BLaER1 treated with 17β-estradiol and CSF1 and Interleukin-3, amounts not matched to agents 10 nM and 100 nM (cell line): ENCODE results near the gene PLAC1.

Experiments
- H3K27ac ChIP-seq, 11 experiments: shearing (Covaris generic); formaldehyde crosslinking; 2 replicates each; pipeline ENCODE4 v1.8.1; 2022
- H3K27me3 ChIP-seq, 11 experiments: shearing (Covaris generic); formaldehyde crosslinking; 2 replicates each; pipeline ENCODE4 v1.8.1; 2022
- H3K36me3 ChIP-seq, 11 experiments: shearing (Covaris generic); formaldehyde crosslinking; 2 replicates each; pipeline ENCODE4 v1.8.1; 2022
- H3K4me1 ChIP-seq, 10 experiments: shearing (Covaris generic); formaldehyde crosslinking; 2 replicates each; pipeline ENCODE4 v1.8.1; 2022
- H3K4me2 ChIP-seq, 11 experiments: shearing (Covaris generic); formaldehyde crosslinking; 2 replicates each; pipeline ENCODE4 v1.8.1; 2022
- H3K4me3 ChIP-seq, 10 experiments: shearing (Covaris generic); formaldehyde crosslinking; 2 replicates each; pipeline ENCODE4 v1.8.1; 2022
- H3K9ac ChIP-seq, 11 experiments: shearing (Covaris generic); formaldehyde crosslinking; 2 replicates each; pipeline ENCODE4 v1.8.1; 2022
- H3K9me3 ChIP-seq, 11 experiments: shearing (Covaris generic); formaldehyde crosslinking; replicated peaks in 1 of 11; 2 replicates each; pipeline ENCODE4 v1.8.1; 2022
- H4K20me1 ChIP-seq, 11 experiments: shearing (Covaris generic); formaldehyde crosslinking; 2 replicates each; pipeline ENCODE4 v1.8.1; 2022
- Cebpa-rat ChIP-seq, 11 experiments: shearing (Covaris generic); IDR thresholded peaks; 2 replicates each; pipeline ENCODE4 v1.8.1; 2022

PLAC1 gene

DNA sequence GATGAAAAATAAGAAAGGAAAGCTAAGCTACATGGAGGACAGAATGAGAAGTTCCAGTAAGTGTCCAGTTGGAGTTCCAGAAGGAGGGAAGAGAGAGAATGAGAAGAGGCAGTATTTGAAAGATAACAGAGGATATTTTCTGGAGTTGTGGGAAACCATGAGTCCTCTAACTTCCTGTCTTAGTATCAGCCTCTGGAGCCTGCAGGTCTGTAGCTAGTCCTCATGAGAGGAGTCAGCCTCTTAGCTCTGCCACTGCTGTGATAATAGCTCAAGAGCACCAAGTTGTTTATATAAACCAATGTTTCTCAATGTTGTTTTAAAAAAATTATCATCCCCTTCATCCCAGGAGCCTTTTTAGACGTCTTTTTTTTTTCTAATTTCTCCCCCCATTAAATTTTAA is 2.4 kb upstream of the PLAC1 start:
- Histone ChIP-seq H3K27ac (peak overlapping the region in 7 of 11 experiments; percentile 26 to 73 (median 57); a peak in 12 of 22 replicates), H3K27me3 (peaks cover 100% of the 10 kb centered on the region in 11 experiments), H3K9me3 (no peaks in the 10 kb centered on the region)

GRCh38 chrX:134659761-134660160 is 1.5 kb upstream of the PLAC1 start:
- peaks cover 0 to 4% (median 0%) of the 10 kb centered on the region in 11 experiments; a peak in 1 of 22 replicates for H4K20me1 ChIP-seq
- no peaks in the 10 kb centered on the region for H3K36me3 ChIP-seq
- no peaks in the 10 kb centered on the region for H3K9me3 ChIP-seq
- 0 out of 22 replicates have a peak overlapping the region, but pooled peaks of 1 of the 11 experiments have one; percentile 16 for H3K4me2 ChIP-seq
- peaks cover 0 to 55% (median 24%) of the 10 kb centered on the region in 10 experiments; a peak in 15 of 20 replicates for H3K4me1 ChIP-seq
- TF ChIP-seq Cebpa-rat (IDR thresholded peaks at IDR 0.05), result no peak
- H3K27ac ChIP-seq, result no peak overlapping the region
- no peak overlapping the region for H3K9ac ChIP-seq
- peaks cover 98 to 100% (median 100%) of the 10 kb centered on the region in 11 experiments for H3K27me3 ChIP-seq
- no peak overlapping the region for H3K4me3 ChIP-seq

More for the DNA sequence above, 2.4 kb upstream of the PLAC1 start:
- Histone ChIP-seq H3K4me2 (peak overlapping the region in 8 of 11 experiments; percentile 37 to 85 (median 64); a peak in 15 of 22 replicates), H4K20me1 (peaks cover 0 to 4% (median 0%) of the 10 kb centered on the region in 11 experiments; a peak in 1 of 22 replicates), H3K36me3 (no peaks in the 10 kb centered on the region), H3K9ac (peak overlapping the region in 1 of 11 experiments; percentile 36; a peak in 3 of 22 replicates), H3K4me1 (peaks cover 0 to 55% (median 24%) of the 10 kb centered on the region in 10 experiments; a peak in 15 of 20 replicates), H3K4me3 (no peak overlapping the region)
- no peak for TF ChIP-seq Cebpa-rat (IDR thresholded peaks at IDR 0.05)

GRCh38 chrX:134658760-134659023 is 421 bp upstream of the PLAC1 start:
- Histone ChIP-seq H4K20me1 (peaks cover 0 to 4% (median 0%) of the 10 kb centered on the region in 11 experiments; a peak in 1 of 22 replicates), H3K36me3 (no peaks in the 10 kb centered on the region), H3K9me3 (no peaks in the 10 kb centered on the region), H3K4me3 (no peak overlapping the region), H3K4me2 (peak overlapping the region in 3 of 11 experiments; percentile 13 to 43 (median 16); a peak in 2 of 22 replicates), H3K9ac (no peak overlapping the region), H3K27ac (no peak overlapping the region), H3K4me1 (peaks cover 0 to 55% (median 24%) of the 10 kb centered on the region in 10 experiments; a peak in 15 of 20 replicates), H3K27me3 (peaks cover 98 to 100% (median 100%) of the 10 kb centered on the region in 11 experiments)
- no peak for TF ChIP-seq Cebpa-rat (IDR thresholded peaks at IDR 0.05)

- TF ChIP-seq Cebpa-rat (IDR thresholded peaks at IDR 0.05), result no peak
- Histone ChIP-seq H3K4me3 (no peak overlapping the region), H3K27me3 (peaks cover 97 to 100% (median 100%) of the 10 kb centered on the region in 11 experiments), H3K36me3 (no peaks in the 10 kb centered on the region), H3K4me2 (no peak overlapping the region), H3K9ac (no peak overlapping the region), H3K9me3 (no peaks in the 10 kb centered on the region), H3K4me1 (peaks cover 0 to 24% (median 0%) of the 10 kb centered on the region in 10 experiments; a peak in 7 of 20 replicates), H3K27ac (no peak overlapping the region), H4K20me1 (peaks cover 0 to 4% (median 0%) of the 10 kb centered on the region in 11 experiments; a peak in 2 of 22 replicates)
Observed at GRCh38 chrX:134654398-134655012, 3.8 kb downstream of the PLAC1 start.

DNA sequence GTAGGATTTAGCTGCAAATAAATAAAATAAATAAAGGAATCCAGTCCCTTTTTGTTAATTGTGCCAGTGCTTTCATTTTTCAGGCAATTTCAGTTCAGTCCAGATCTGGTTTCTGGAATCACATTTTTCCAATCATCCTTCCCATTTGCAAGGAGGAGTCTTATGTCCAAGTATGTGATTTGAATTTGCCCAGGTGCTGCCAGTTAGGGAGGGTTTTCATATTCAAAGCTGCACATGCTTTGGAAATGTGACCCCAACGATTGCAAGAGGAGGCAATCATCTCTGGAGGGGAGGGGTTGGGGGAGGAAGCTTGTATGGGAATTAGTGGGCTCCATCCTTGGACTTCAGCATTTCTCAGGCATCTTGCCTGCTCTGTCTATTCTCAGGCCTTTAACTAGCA is 4.4 kb downstream of the PLAC1 start:
- no peak overlapping the region for H3K4me3 ChIP-seq
- peaks cover 94 to 100% (median 100%) of the 10 kb centered on the region in 11 experiments for H3K27me3 ChIP-seq
- no peaks in the 10 kb centered on the region for H3K9me3 ChIP-seq
- H3K4me2 ChIP-seq, result no peak overlapping the region
- H3K4me1 ChIP-seq, result peaks cover 0 to 18% (median 0%) of the 10 kb centered on the region in 10 experiments; a peak in 7 of 20 replicates
- TF ChIP-seq Cebpa-rat (IDR thresholded peaks at IDR 0.05), result no peak
- no peak overlapping the region for H3K27ac ChIP-seq
- H3K36me3 ChIP-seq, result no peaks in the 10 kb centered on the region
- peaks cover 0 to 4% (median 0%) of the 10 kb centered on the region in 11 experiments; a peak in 2 of 22 replicates for H4K20me1 ChIP-seq
- H3K9ac ChIP-seq, result no peak overlapping the region

- no peaks in the 10 kb centered on the region for H3K9me3 ChIP-seq
- no peak overlapping the region for H3K4me2 ChIP-seq
- no peak overlapping the region for H3K4me3 ChIP-seq
- no peak overlapping the region for H3K27ac ChIP-seq
- no peak for TF ChIP-seq Cebpa-rat (IDR thresholded peaks at IDR 0.05)
- H3K36me3 ChIP-seq, result no peaks in the 10 kb centered on the region
- no peak overlapping the region for H3K9ac ChIP-seq
- H4K20me1 ChIP-seq, result peaks cover 0 to 4% (median 0%) of the 10 kb centered on the region in 11 experiments; a peak in 2 of 22 replicates
- H3K4me1 ChIP-seq, result peaks cover 0 to 14% (median 0%) of the 10 kb centered on the region in 10 experiments; a peak in 5 of 20 replicates
- peaks cover 88 to 100% (median 100%) of the 10 kb centered on the region in 11 experiments for H3K27me3 ChIP-seq
Observed at GRCh38 chrX:134650701-134651100, 7.6 kb downstream of the PLAC1 start.

GRCh38 chrX:134649770-134650169 is 8.5 kb downstream of the PLAC1 start:
- Histone ChIP-seq H3K4me1 (peaks cover 0 to 15% (median 0%) of the 10 kb centered on the region in 10 experiments; a peak in 5 of 20 replicates), H3K27ac (no peak overlapping the region), H3K9ac (no peak overlapping the region), H3K36me3 (no peaks in the 10 kb centered on the region), H3K4me2 (no peak overlapping the region), H3K9me3 (peaks cover 0 to 2% (median 0%) of the 10 kb centered on the region in 11 experiments; a peak in 1 of 22 replicates), H4K20me1 (peaks cover 0 to 4% (median 0%) of the 10 kb centered on the region in 11 experiments; a peak in 2 of 22 replicates), H3K4me3 (no peak overlapping the region), H3K27me3 (peaks cover 90 to 100% (median 100%) of the 10 kb centered on the region in 11 experiments)
- no peak for TF ChIP-seq Cebpa-rat (IDR thresholded peaks at IDR 0.05)

GRCh38 chrX:134647477-134647877 is 10.8 kb downstream of the PLAC1 start:
- no peak for TF ChIP-seq Cebpa-rat (IDR thresholded peaks at IDR 0.05)
- no peak overlapping the region for H3K27ac ChIP-seq
- H3K9ac ChIP-seq, result no peak overlapping the region
- no peak overlapping the region for H3K4me2 ChIP-seq
- H3K36me3 ChIP-seq, result no peaks in the 10 kb centered on the region
- H3K27me3 ChIP-seq, result peaks cover 89 to 100% (median 99%) of the 10 kb centered on the region in 11 experiments
- no peak overlapping the region for H3K4me3 ChIP-seq
- peaks cover 0 to 4% (median 0%) of the 10 kb centered on the region in 11 experiments; a peak in 1 of 22 replicates for H4K20me1 ChIP-seq
- H3K9me3 ChIP-seq, result peaks cover 0 to 6% (median 0%) of the 10 kb centered on the region in 11 experiments; a peak in 1 of 22 replicates
- peaks cover 0 to 18% (median under 1%) of the 10 kb centered on the region in 10 experiments; a peak in 7 of 20 replicates for H3K4me1 ChIP-seq

- H3K27me3 ChIP-seq, result peaks cover 89 to 100% (median 99%) of the 10 kb centered on the region in 11 experiments
- H3K36me3 ChIP-seq, result no peaks in the 10 kb centered on the region
- peaks cover 0 to 6% (median 0%) of the 10 kb centered on the region in 11 experiments; a peak in 1 of 22 replicates for H3K9me3 ChIP-seq
- H3K4me1 ChIP-seq, result peaks cover 0 to 25% (median 8%) of the 10 kb centered on the region in 10 experiments; a peak in 13 of 20 replicates
- no peak overlapping the region for H3K27ac ChIP-seq
- peaks cover 0 to 4% (median 0%) of the 10 kb centered on the region in 11 experiments; a peak in 1 of 22 replicates for H4K20me1 ChIP-seq
- H3K4me2 ChIP-seq, result peak overlapping the region in 1 of 11 experiments; percentile 38; a peak in 2 of 22 replicates
- no peak for TF ChIP-seq Cebpa-rat (IDR thresholded peaks at IDR 0.05)
- no peak overlapping the region for H3K9ac ChIP-seq
- no peak overlapping the region for H3K4me3 ChIP-seq
Observed at GRCh38 chrX:134646691-134647090, 11.6 kb downstream of the PLAC1 start.
